ENCODE measurements around the gene DDX11.
"Not testable (repeated sequence)": the region's sequence is repeated elsewhere in the genome, so short reads cannot be mapped to it uniquely, and the experiment has no call there.

DDX11 gene

DNA sequence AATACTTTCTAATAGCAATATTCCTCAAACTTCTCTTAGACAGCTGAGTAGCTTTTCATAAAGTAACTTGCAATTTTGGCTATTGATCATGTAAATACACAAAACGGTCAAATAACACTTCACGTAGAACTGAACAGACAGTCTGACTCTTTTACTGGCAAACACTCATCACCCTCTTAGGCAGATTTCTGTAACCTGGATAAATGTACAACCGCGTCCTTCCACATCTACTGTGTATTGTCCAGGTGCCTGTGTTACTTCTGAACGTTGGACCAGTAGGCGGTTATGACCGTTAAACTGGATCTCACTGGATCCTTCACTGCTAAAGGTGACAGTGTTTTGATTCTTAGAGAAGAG lies 43.2 kb downstream of the DDX11 start:
- peak in 1 of 3 donors; percentile 1 for DNase-seq
- peaks cover 0 to 35% (median 0%) of the 10 kb centered on the region in 5 experiments for H3K27me3 ChIP-seq (replicated peaks in 2 of 5; ENCODE audit: control insufficient read depth in 4 of 5, insufficient read depth in 5 of 5, low read length in 4 of 5)
- H3K36me3 ChIP-seq (ENCODE audit: control insufficient read depth in 4 of 4, insufficient read depth in 4 of 4, low read length in 3 of 4); H3K9me3 ChIP-seq (ENCODE audit: control extremely low read depth in 1 of 5, control insufficient read depth in 4 of 5, insufficient read depth in 2 of 5, low read depth in 1 of 5, low read length in 4 of 5); POLR2A ChIA-PET; H3K27ac ChIP-seq (ENCODE audit: insufficient read depth in 1 of 2, low read depth in 1 of 2, low read length in 2 of 2, poor library complexity in 1 of 2, severe bottlenecking in 2 of 2): not testable (repeated sequence)
- CTCF ChIA-PET: interaction anchor here (0.8 to 2.1 kb wide), 5 partner anchors 120 to 221 kb away, joined by 3 to 10 read pairs (median 7); no protein-coding TSS in a partner anchor
- peak overlapping the region in 3 of 7 experiments; percentile 74 to 89 (median 85) for H3K4me3 ChIP-seq (ENCODE audit: control insufficient read depth in 1 of 7, extremely low read depth in 1 of 7, insufficient read depth in 4 of 7, low read depth in 2 of 7, low read length in 6 of 7)
- H3K4me1 ChIP-seq (ENCODE audit: control extremely low read depth in 1 of 4, control insufficient read depth in 4 of 4, insufficient read depth in 4 of 4, low read length in 3 of 4): peaks cover 0 to 25% (median 21%) of the 10 kb centered on the region in 4 experiments
- 0% methylated on average over 3 of the region's 7 CpGs for WGBS (ENCODE audit: insufficient coverage)

DNA sequence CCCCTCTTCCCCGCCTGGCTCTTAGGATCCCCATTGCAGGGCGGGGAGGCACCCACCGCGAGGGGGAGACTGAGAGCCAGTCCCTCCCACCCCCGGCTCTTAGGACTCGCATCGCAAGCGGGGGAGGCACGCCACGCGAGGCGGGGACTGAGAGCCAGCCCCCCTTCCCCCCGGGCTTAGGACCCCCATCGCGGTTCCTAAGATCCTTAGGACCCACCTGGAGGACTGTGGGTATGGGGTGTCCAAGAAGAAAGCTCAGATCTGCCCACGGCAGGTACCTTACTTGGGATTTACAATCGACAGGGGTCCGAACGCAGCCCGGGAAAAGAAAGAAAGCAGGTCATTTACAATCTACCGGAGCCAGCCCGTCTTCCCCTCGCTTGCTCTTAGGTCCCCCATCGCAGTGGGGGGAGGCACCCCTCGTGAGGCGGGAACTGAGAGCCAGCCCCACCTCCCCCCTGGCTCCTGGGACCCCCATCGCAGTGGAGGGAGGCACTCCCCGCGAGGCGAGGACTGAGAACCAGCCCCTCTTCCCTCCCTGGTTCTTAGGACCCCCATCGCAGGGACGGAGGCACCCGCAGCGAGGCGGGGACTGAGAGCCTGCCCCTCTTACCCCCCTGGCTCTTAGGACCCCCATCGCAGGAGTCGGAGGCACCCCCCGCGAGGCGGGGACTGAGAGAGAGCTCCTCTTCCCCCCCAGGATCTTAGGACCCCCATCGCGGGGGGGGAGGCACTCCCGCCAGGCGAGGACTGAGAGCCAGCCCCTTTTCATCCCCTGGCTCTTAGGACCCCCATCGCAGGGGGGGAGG lies 43.7 kb downstream of the DDX11 start:
- H3K27ac ChIP-seq (ENCODE audit: insufficient read depth in 1 of 2, low read depth in 1 of 2, low read length in 2 of 2, poor library complexity in 1 of 2, severe bottlenecking in 2 of 2): no peak overlapping the region
- H3K27me3 ChIP-seq (replicated peaks in 2 of 5; ENCODE audit: control insufficient read depth in 4 of 5, insufficient read depth in 5 of 5, low read length in 4 of 5): peaks cover 0 to 35% (median 0%) of the 10 kb centered on the region in 5 experiments
- H3K9me3 ChIP-seq (ENCODE audit: control extremely low read depth in 1 of 5, control insufficient read depth in 4 of 5, insufficient read depth in 2 of 5, low read depth in 1 of 5, low read length in 4 of 5): no peaks in the 10 kb centered on the region
- WGBS (ENCODE audit: insufficient coverage): 1% methylated on average over 18 of the region's 45 CpGs
- DNase-seq: peak; percentile 61 to 80 (median 75)
- peaks cover 0 to 25% (median 21%) of the 10 kb centered on the region in 4 experiments for H3K4me1 ChIP-seq (ENCODE audit: control extremely low read depth in 1 of 4, control insufficient read depth in 4 of 4, insufficient read depth in 4 of 4, low read length in 3 of 4)
- CTCF ChIA-PET: interaction anchor here (0.6 to 2.1 kb wide), 8 partner anchors 92 to 220 kb away, joined by 3 to 10 read pairs (median 3); no protein-coding TSS in a partner anchor
- H3K36me3 ChIP-seq (ENCODE audit: control insufficient read depth in 4 of 4, insufficient read depth in 4 of 4, low read length in 3 of 4): no peaks in the 10 kb centered on the region
- peak overlapping the region in 6 of 7 experiments; percentile 58 to 89 (median 70) for H3K4me3 ChIP-seq (ENCODE audit: control insufficient read depth in 1 of 7, extremely low read depth in 1 of 7, insufficient read depth in 4 of 7, low read depth in 2 of 7, low read length in 6 of 7)
- POLR2A ChIA-PET: no interaction called here

DNA sequence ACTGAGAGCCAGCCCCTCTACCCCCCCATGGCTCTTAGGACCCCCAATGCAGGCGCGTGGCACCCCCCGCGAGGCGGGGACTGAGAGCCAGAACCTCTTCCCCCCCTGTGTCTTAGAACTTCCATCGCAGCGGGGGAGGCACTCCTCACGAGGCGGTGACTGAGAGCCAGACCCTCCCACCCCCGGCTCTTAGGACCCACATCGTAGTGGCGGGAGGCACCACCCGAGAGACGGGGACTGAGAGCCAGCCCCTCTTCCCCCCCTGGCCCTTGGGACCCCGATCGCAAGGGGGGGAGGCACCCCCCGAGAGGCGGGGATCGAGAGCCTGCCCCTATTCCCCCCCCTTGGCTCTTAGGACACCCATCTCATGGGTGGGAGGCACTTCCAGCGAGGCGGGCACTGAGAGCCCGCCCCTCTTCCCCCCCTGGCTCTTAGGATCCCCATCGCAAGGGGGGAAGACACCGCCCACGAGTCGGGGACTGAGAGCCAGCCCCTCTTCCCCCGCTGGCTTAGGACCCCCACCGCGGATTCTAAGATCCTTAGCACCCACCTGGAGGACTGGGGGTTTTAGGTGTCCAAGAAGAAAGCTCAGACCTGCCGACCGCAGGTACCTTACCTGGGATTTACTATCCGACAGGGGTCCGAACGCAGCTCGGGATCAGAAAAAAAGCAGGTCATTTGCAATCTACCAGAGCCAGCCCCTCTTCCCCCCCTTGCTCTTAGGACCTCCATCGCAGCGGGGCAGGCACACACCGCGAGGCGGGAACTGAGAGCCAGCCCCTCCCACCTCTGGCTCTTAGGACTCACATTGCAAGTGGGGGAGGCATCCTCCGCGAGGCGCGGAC lies 44.9 kb downstream of the DDX11 start:
- DNase-seq: peak; percentile 52 to 83 (median 75)
- peaks cover 0 to 25% (median 21%) of the 10 kb centered on the region in 4 experiments for H3K4me1 ChIP-seq (ENCODE audit: control extremely low read depth in 1 of 4, control insufficient read depth in 4 of 4, insufficient read depth in 4 of 4, low read length in 3 of 4)
- H3K4me3 ChIP-seq (ENCODE audit: control insufficient read depth in 1 of 7, extremely low read depth in 1 of 7, insufficient read depth in 4 of 7, low read depth in 2 of 7, low read length in 6 of 7): peak overlapping the region in 6 of 7 experiments; percentile 31 to 85 (median 44)
- ChIA-PET CTCF (interaction anchor here (1.0 to 2.1 kb wide), 3 partner anchors 109 to 121 kb away, joined by 3 to 9 read pairs (median 3); no protein-coding TSS in a partner anchor), POLR2A (no interaction called here)
- no peak overlapping the region for H3K27ac ChIP-seq (ENCODE audit: insufficient read depth in 1 of 2, low read depth in 1 of 2, low read length in 2 of 2, poor library complexity in 1 of 2, severe bottlenecking in 2 of 2)
- H3K36me3 ChIP-seq (ENCODE audit: control insufficient read depth in 4 of 4, insufficient read depth in 4 of 4, low read length in 3 of 4): no peaks in the 10 kb centered on the region
- 14% methylated on average over 22 of the region's 44 CpGs for WGBS (ENCODE audit: insufficient coverage)
- H3K27me3 ChIP-seq (replicated peaks in 2 of 5; ENCODE audit: control insufficient read depth in 4 of 5, insufficient read depth in 5 of 5, low read length in 4 of 5): peaks cover 0 to 35% (median 0%) of the 10 kb centered on the region in 5 experiments
- no peaks in the 10 kb centered on the region for H3K9me3 ChIP-seq (ENCODE audit: control extremely low read depth in 1 of 5, control insufficient read depth in 4 of 5, insufficient read depth in 2 of 5, low read depth in 1 of 5, low read length in 4 of 5)

DNA sequence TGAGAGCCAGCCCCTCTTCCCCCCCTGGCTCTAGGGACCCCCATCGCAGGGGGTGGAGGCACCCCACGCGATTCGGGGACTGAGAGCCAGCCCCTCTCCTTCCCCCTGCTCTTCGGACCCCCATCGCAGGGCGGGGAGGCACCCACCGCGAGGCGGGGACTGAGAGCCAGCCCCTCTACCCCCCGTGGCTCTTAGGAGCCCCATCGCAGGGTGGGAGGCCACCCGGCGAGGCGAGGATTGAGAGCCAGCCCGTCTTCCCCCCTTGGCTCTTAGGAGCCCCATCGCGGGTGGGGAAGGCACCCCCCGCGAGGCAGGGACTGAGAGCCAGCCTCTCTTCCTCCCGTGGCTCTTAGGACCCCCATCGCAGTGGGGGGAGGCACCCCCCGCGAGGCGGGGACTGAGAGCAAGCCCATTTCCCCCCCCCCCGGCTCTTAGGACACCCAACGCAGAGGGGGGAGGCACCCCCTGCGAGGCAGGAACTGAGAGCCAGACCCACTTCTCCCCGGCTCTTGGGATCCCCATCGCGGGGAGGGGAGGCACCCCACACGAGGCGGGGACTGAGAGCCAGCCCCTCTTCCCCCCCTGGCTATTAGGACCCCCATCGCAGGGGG lies 45.6 kb downstream of the DDX11 start:
- peak in 2 of 3 donors; percentile 41 to 42 for DNase-seq
- Histone ChIP-seq H3K4me3 (ENCODE audit: control insufficient read depth in 1 of 7, extremely low read depth in 1 of 7, insufficient read depth in 4 of 7, low read depth in 2 of 7, low read length in 6 of 7) (peak overlapping the region in 5 of 7 experiments; percentile 31 to 85 (median 46)), H3K4me1 (ENCODE audit: control extremely low read depth in 1 of 4, control insufficient read depth in 4 of 4, insufficient read depth in 4 of 4, low read length in 3 of 4) (peaks cover 0 to 25% (median 21%) of the 10 kb centered on the region in 4 experiments), H3K36me3 (ENCODE audit: control insufficient read depth in 4 of 4, insufficient read depth in 4 of 4, low read length in 3 of 4) (no peaks in the 10 kb centered on the region), H3K9me3 (ENCODE audit: control extremely low read depth in 1 of 5, control insufficient read depth in 4 of 5, insufficient read depth in 2 of 5, low read depth in 1 of 5, low read length in 4 of 5) (no peaks in the 10 kb centered on the region), H3K27ac (ENCODE audit: insufficient read depth in 1 of 2, low read depth in 1 of 2, low read length in 2 of 2, poor library complexity in 1 of 2, severe bottlenecking in 2 of 2) (no peak overlapping the region), H3K27me3 (replicated peaks in 2 of 5; ENCODE audit: control insufficient read depth in 4 of 5, insufficient read depth in 5 of 5, low read length in 4 of 5) (peaks cover 0 to 35% (median 0%) of the 10 kb centered on the region in 5 experiments)
- WGBS (ENCODE audit: insufficient coverage): 29% methylated on average over 15 of the region's 34 CpGs
- ChIA-PET CTCF (no interaction called here), POLR2A (no interaction called here)

DNA sequence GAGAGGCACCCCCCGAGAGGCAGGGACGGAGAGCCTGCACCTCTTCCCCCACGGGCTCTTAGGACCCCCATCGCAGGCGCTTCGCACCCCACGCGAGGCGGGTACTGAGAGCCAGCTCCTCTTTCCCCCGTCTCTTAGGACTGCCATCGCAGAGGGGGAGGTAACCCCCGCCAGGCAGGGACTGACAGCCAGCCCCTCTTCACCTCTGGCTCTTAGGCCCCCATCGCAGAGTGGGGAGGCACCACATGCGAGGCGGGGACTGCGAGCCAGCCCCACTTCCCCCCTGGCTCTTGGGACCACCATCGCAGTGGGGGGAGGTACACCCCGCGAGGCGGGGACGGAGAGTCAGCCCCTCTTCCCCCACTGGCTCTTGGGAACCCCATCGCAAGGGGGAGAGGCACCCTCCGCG lies 46.1 kb downstream of the DDX11 start:
- H3K4me3 ChIP-seq (ENCODE audit: control insufficient read depth in 1 of 7, extremely low read depth in 1 of 7, insufficient read depth in 4 of 7, low read depth in 2 of 7, low read length in 6 of 7): peak overlapping the region in 4 of 7 experiments; percentile 31 to 85 (median 60)
- H3K36me3 ChIP-seq (ENCODE audit: control insufficient read depth in 4 of 4, insufficient read depth in 4 of 4, low read length in 3 of 4): no peaks in the 10 kb centered on the region
- peaks cover 0 to 35% (median 0%) of the 10 kb centered on the region in 5 experiments for H3K27me3 ChIP-seq (replicated peaks in 2 of 5; ENCODE audit: control insufficient read depth in 4 of 5, insufficient read depth in 5 of 5, low read length in 4 of 5)
- H3K27ac ChIP-seq (ENCODE audit: insufficient read depth in 1 of 2, low read depth in 1 of 2, low read length in 2 of 2, poor library complexity in 1 of 2, severe bottlenecking in 2 of 2): no peak overlapping the region
- ChIA-PET POLR2A (no interaction called here), CTCF (no interaction called here)
- DNase-seq: peak in 1 of 3 donors; percentile 23
- no peaks in the 10 kb centered on the region for H3K9me3 ChIP-seq (ENCODE audit: control extremely low read depth in 1 of 5, control insufficient read depth in 4 of 5, insufficient read depth in 2 of 5, low read depth in 1 of 5, low read length in 4 of 5)
- WGBS (ENCODE audit: insufficient coverage): 52% methylated on average over 17 of the region's 24 CpGs
- peaks cover 0 to 25% (median 21%) of the 10 kb centered on the region in 4 experiments for H3K4me1 ChIP-seq (ENCODE audit: control extremely low read depth in 1 of 4, control insufficient read depth in 4 of 4, insufficient read depth in 4 of 4, low read length in 3 of 4)

DNA sequence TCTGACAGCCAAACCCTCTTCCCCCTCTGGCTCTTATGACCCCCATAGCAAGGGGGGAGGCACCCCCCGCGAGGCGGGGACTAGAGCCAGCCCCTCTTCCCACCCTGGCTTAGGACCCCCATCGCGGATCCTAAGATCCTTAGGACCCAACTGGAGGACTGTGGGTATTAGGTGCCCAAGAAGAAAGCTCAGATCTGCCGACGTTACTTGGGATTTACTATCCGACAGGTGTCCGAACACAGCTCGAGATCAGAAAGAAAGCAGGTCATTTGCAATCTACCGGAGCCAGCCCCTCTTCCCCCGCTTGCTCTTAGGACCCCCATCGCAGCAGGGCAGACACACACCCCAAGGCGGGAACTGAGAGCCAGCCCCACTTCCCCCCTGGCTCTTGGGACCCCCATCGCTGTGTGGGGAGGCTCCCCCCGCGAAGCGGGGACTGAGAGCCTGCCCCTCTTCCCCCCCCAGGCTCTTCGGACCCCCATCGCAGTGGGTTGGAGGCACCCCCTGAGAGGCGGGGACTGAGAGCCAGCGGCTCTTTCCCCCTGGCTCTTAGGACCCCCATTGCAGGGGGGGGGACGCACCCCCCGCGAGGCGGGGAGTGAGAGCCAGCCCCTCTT lies 46.8 kb downstream of the DDX11 start:
- Histone ChIP-seq H3K27ac (ENCODE audit: insufficient read depth in 1 of 2, low read depth in 1 of 2, low read length in 2 of 2, poor library complexity in 1 of 2, severe bottlenecking in 2 of 2) (no peak overlapping the region), H3K4me1 (ENCODE audit: control extremely low read depth in 1 of 4, control insufficient read depth in 4 of 4, insufficient read depth in 4 of 4, low read length in 3 of 4) (peaks cover 0 to 25% (median 21%) of the 10 kb centered on the region in 4 experiments), H3K27me3 (replicated peaks in 2 of 5; ENCODE audit: control insufficient read depth in 4 of 5, insufficient read depth in 5 of 5, low read length in 4 of 5) (peaks cover 0 to 35% (median 0%) of the 10 kb centered on the region in 5 experiments), H3K36me3 (ENCODE audit: control insufficient read depth in 4 of 4, insufficient read depth in 4 of 4, low read length in 3 of 4) (no peaks in the 10 kb centered on the region), H3K4me3 (ENCODE audit: control insufficient read depth in 1 of 7, extremely low read depth in 1 of 7, insufficient read depth in 4 of 7, low read depth in 2 of 7, low read length in 6 of 7) (peak overlapping the region in 1 of 7 experiments; percentile 40), H3K9me3 (ENCODE audit: control extremely low read depth in 1 of 5, control insufficient read depth in 4 of 5, insufficient read depth in 2 of 5, low read depth in 1 of 5, low read length in 4 of 5) (no peaks in the 10 kb centered on the region)
- POLR2A ChIA-PET: interaction anchor here (0.6 kb wide), 1 partner anchor 195 kb away, joined by 6 read pairs; no protein-coding TSS in a partner anchor
- DNase-seq: peak in 1 of 3 donors; percentile 16
- CTCF ChIA-PET: interaction anchor here (0.7 kb wide), 1 partner anchor 661 kb away, joined by 4 read pairs; no protein-coding TSS in a partner anchor
- WGBS (ENCODE audit: insufficient coverage): 26% methylated on average over 10 of the region's 26 CpGs
